Smooth muscle cell (in vitro differentiated cells): ENCODE data around the gene WDR33. TPM values are rescaled to one million over a fixed set of nuclear protein-coding genes. Genes with fewer than 3 reads are reported as not detected.

Source experiments
- DNase-seq: peaks from one replicate; lab custom pipeline; 2025; ENCODE audit not compliant: unreplicated experiment; lab: John Stamatoyannopoulos, UW
- H2AFZ ChIP-seq: fragments of 200-600 bp; sonication (generic); 2 replicates; pipeline ENCODE4 v1.6.0; 2016; ENCODE audit warnings: antibody characterized with exemption, low read depth, mild to moderate bottlenecking
- H3F3A ChIP-seq: fragments of 200-600 bp; sonication (generic); 2 replicates; pipeline ENCODE4 v1.6.0; 2017; ENCODE audit warnings: antibody characterized with exemption, low read depth
- H3K27ac ChIP-seq: fragments of 200-600 bp; sonication (generic); 2 replicates; pipeline ENCODE4 v1.5.1; 2016; ENCODE audit warnings: low read depth, mild to moderate bottlenecking
- H3K27me3 ChIP-seq: fragments of 200-600 bp; sonication (generic); 2 replicates; pipeline ENCODE4 v1.6.1; 2016; ENCODE audit warnings: low read depth, mild to moderate bottlenecking
- H3K36me3 ChIP-seq: fragments of 200-600 bp; sonication (generic); 2 replicates; pipeline ENCODE4 v1.5.1; 2016; ENCODE audit warnings: low read depth
- H3K4me1 ChIP-seq: fragments of 200-600 bp; sonication (generic); 2 replicates; pipeline ENCODE4 v1.5.1; 2016; ENCODE audit warnings: low read depth
- H3K4me2 ChIP-seq: fragments of 200-600 bp; sonication (generic); 2 replicates; pipeline ENCODE4 v1.6.0; 2016; ENCODE audit warnings: mild to moderate bottlenecking
- H3K4me3 ChIP-seq: fragments of 200-600 bp; sonication (generic); 2 replicates; pipeline ENCODE4 v1.5.1; 2016; ENCODE audit warnings: mild to moderate bottlenecking
- H3K79me2 ChIP-seq: fragments of 200-600 bp; sonication (generic); 2 replicates; pipeline ENCODE4 v1.6.0; 2016; ENCODE audit warnings: low read depth, mild to moderate bottlenecking
- H3K9ac ChIP-seq: fragments of 200-600 bp; sonication (generic); 2 replicates; pipeline ENCODE4 v1.6.0; 2016; ENCODE audit warnings: low read depth
- H3K9me3 ChIP-seq: fragments of 200-600 bp; sonication (generic); replicated peaks from 2 replicates; pipeline ENCODE4 v1.5.1; 2016; ENCODE audit warnings: low read depth
- H4K20me1 ChIP-seq: fragments of 200-600 bp; sonication (generic); 2 replicates; pipeline ENCODE4 v1.6.0; 2016; ENCODE audit warnings: low read depth
- WGBS: methylation state at CpG from one replicate; pipeline ENCODE4 v1.1.7; 2016; ENCODE audit warnings: low lambda C conversion rate; 5-methylcytosine and 5-hydroxymethylcytosine counted together
- polyA plus RNA-seq: library from polyadenylated mRNA; unstranded; fragments of >200 nt; fragmentation: Nextera tagmentation; extraction: Ambion mirVana; gene quantifications from 2 replicates; pipeline ENCODE4 v1.2.1, GENCODE V29; 2016
- total RNA-seq: library from RNA; depleted of rRNA; stranded (reverse); fragments of >200 nt; gene quantifications from 2 replicates; pipeline ENCODE4 v1.2.3, GENCODE V29; 2014
- TF ChIP-seq, protein P1 (sequence below): fragments of 200-600 bp; sonication (generic); IDR thresholded peaks from 2 replicates; pipeline ENCODE4 v1.5.1; 2017; ENCODE audit warnings: borderline replicate concordance, mild to moderate bottlenecking, antibody characterized with exemption; ENCODE audit not compliant: insufficient read depth, poor library complexity, severe bottlenecking

Gene WDR33
- total and polyA plus RNA-seq, 2 experiments from 2014 or later: 30.4 to 43.3 TPM

DNA sequence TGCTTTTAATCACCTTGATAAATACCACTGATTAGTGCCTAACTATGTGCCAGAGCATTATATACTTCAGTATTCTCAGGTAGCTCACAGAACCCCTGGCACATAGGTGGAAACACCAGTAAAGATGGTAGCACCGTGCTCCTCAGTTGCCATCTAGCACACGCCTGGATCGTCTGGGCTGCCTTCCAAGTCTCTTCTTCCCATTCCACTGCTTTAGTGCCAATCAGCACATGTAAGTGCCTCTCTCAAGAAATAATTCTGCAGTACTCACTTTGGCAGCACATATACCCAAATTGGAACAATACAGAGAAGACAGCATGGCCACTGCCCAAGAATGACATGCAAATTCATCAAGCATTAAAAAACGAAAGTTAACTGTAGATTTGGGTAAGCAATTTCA is 34.0 kb upstream of the WDR33 start:
- H4K20me1 ChIP-seq: no peaks in the 10 kb centered on the region
- no peak overlapping the region for H3K27ac ChIP-seq
- peaks cover 16% of the 10 kb centered on the region for H3K36me3 ChIP-seq
- no peak overlapping the region for H3K4me2 ChIP-seq
- no peaks in the 10 kb centered on the region for H3K27me3 ChIP-seq
- no peak overlapping the region for H2AFZ ChIP-seq
- no peaks in the 10 kb centered on the region for H3K9me3 ChIP-seq
- no peaks in the 10 kb centered on the region for H3F3A ChIP-seq
- H3K79me2 ChIP-seq: peaks cover 4% of the 10 kb centered on the region
- 94% methylated on average over 4 of the region's 4 CpGs for WGBS
- no peaks in the 10 kb centered on the region for H3K4me1 ChIP-seq
- H3K4me3 ChIP-seq: no peak overlapping the region
- TF ChIP-seq, protein P1, sequence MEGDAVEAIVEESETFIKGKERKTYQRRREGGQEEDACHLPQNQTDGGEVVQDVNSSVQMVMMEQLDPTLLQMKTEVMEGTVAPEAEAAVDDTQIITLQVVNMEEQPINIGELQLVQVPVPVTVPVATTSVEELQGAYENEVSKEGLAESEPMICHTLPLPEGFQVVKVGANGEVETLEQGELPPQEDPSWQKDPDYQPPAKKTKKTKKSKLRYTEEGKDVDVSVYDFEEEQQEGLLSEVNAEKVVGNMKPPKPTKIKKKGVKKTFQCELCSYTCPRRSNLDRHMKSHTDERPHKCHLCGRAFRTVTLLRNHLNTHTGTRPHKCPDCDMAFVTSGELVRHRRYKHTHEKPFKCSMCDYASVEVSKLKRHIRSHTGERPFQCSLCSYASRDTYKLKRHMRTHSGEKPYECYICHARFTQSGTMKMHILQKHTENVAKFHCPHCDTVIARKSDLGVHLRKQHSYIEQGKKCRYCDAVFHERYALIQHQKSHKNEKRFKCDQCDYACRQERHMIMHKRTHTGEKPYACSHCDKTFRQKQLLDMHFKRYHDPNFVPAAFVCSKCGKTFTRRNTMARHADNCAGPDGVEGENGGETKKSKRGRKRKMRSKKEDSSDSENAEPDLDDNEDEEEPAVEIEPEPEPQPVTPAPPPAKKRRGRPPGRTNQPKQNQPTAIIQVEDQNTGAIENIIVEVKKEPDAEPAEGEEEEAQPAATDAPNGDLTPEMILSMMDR: no peak
- H3K9ac ChIP-seq: no peak overlapping the region
- no peak for DNase-seq

DNA sequence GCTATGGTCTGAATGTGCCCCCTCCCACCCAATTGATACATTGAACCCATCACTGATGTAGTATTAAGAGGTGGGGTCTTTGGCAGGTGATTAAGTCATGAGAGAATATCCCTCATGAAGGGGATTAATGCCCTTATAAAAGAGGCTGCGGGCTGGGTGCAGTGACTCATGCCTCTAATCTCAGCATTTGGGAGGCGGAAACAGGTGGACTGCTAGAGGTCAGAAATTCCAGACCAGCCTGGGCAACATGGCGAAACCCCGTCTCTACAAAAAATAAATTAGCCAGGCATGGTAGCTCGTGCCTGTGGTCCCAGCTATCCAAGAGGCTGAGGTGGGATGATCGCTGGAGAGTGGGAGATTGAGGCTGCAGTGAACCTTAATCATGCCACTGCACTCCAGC is 32.7 kb upstream of the WDR33 start:
- no peak overlapping the region for H3K27ac ChIP-seq
- DNase-seq: no peak
- no peaks in the 10 kb centered on the region for H4K20me1 ChIP-seq
- peaks cover 7% of the 10 kb centered on the region for H3K36me3 ChIP-seq
- no peaks in the 10 kb centered on the region for H3K27me3 ChIP-seq
- H3K4me2 ChIP-seq: no peak overlapping the region
- no peak overlapping the region for H3K4me3 ChIP-seq
- 93% methylated on average over 6 of the region's 6 CpGs for WGBS
- no peaks in the 10 kb centered on the region for H3K79me2 ChIP-seq
- TF ChIP-seq, protein P1: no peak
- no peak overlapping the region for H2AFZ ChIP-seq
- H3K9ac ChIP-seq: no peak overlapping the region
- H3K4me1 ChIP-seq: no peaks in the 10 kb centered on the region
- H3F3A ChIP-seq: no peaks in the 10 kb centered on the region
- no peaks in the 10 kb centered on the region for H3K9me3 ChIP-seq

DNA sequence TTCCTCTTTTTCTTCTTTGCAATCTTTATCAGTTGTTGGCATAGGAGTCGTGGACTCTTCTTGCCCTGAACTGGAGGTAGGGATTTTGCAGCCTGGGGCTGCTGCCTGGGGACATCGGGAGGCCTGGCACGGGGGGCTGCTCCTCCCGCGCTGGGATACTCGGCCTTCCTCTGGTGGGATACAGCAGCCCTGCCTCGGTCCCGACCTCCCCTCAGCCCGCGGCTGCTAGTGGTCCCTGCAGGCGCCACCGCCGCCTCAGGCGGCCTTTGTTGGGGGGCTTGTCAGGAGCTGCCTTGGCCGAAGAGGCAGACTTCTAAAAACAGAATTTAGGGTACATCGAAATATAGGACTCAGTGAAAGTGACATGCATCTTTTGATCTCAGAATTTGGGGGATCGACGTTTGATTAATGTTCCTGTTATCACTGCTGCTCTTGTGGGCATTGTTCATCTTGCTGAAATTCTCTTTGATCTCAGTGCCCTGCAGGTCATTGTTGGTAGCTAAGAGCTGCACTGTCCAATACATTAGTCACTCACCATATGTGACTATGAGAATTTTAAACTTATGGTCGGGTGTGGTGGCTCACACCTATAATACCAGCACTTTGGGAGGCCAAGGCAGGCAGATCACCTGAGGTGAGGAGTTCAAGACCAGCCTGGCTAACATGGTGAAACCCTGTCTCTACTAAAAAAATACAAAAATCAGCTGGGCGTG is 30.7 kb upstream of the WDR33 start:
- 92% methylated on average over 20 of the region's 20 CpGs for WGBS
- H3K9me3 ChIP-seq: no peaks in the 10 kb centered on the region
- H3K4me2 ChIP-seq: no peak overlapping the region
- peaks cover 3% of the 10 kb centered on the region for H3K36me3 ChIP-seq
- no peaks in the 10 kb centered on the region for H3F3A ChIP-seq
- no peak overlapping the region for H3K27ac ChIP-seq
- DNase-seq: no peak
- H3K4me3 ChIP-seq: no peak overlapping the region
- TF ChIP-seq, protein P1: no peak
- no peak overlapping the region for H3K9ac ChIP-seq
- no peaks in the 10 kb centered on the region for H4K20me1 ChIP-seq
- H2AFZ ChIP-seq: no peak overlapping the region
- H3K79me2 ChIP-seq: no peaks in the 10 kb centered on the region
- H3K27me3 ChIP-seq: no peaks in the 10 kb centered on the region
- H3K4me1 ChIP-seq: no peaks in the 10 kb centered on the region

DNA sequence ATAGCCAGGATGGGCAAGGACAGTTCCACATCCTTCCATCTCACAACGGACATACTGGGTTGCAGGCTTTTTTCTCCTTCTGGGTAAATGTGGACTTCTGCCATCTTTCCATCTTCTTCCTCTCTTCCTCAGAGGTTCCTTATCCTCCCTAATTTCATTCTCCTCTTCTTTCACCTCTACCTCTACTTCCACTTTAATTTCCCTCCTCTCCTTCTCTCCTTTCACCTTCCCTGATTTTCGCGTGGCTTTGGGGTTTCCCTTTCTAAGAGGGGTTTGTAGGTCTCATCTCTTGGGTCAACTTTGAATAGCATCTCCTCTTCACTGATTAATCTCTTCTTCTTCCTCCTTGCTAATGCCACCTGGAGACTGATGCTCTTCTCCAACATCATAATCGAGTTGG is 29.9 kb upstream of the WDR33 start:
- H3F3A ChIP-seq: no peaks in the 10 kb centered on the region
- no peaks in the 10 kb centered on the region for H3K4me1 ChIP-seq
- no peaks in the 10 kb centered on the region for H4K20me1 ChIP-seq
- H2AFZ ChIP-seq: no peak overlapping the region
- WGBS: 93% methylated on average over 4 of the region's 4 CpGs
- no peak overlapping the region for H3K4me2 ChIP-seq
- H3K36me3 ChIP-seq: no peaks in the 10 kb centered on the region
- TF ChIP-seq, protein P1: no peak
- H3K9ac ChIP-seq: no peak overlapping the region
- H3K79me2 ChIP-seq: no peaks in the 10 kb centered on the region
- H3K27ac ChIP-seq: no peak overlapping the region
- no peaks in the 10 kb centered on the region for H3K27me3 ChIP-seq
- DNase-seq: no peak
- H3K4me3 ChIP-seq: no peak overlapping the region
- no peaks in the 10 kb centered on the region for H3K9me3 ChIP-seq
